Activated CD4-positive, CD25-positive, alpha-beta regulatory T cell treated with anti-CD3 and anti-CD28 coated beads, Interleukin-2, amount 50 U/mL, for 16 hours (primary cell): Measurements from ENCODE around the gene ACOT7.

Source experiments
- DNase-seq: peaks from one replicate; pipeline ENCODE4 v3.0.0-alpha.2; 2020; ENCODE audit warnings: low read depth, low spot score

ACOT7 gene

GRCh38 chr1:6360517-6361070 is 33.0 kb downstream of the ACOT7 start:
- DNase-seq, result no peak

GRCh38 chr1:6360117-6360496 is 33.5 kb downstream of the ACOT7 start:
- DNase-seq, result no peak

- no peak for DNase-seq
These were observed 34.1 kb downstream of the ACOT7 start for GRCh38 chr1:6359216-6360116.

GRCh38 chr1:6358757-6359201 is 34.8 kb downstream of the ACOT7 start:
- no peak for DNase-seq

GRCh38 chr1:6358144-6358624 is 35.4 kb downstream of the ACOT7 start:
- DNase-seq, result no peak

GRCh38 chr1:6357243-6357936 is 36.2 kb downstream of the ACOT7 start:
- no peak for DNase-seq

GRCh38 chr1:6355621-6356020 is 37.9 kb downstream of the ACOT7 start:
- DNase-seq, result no peak

GRCh38 chr1:6354659-6355317 is 38.8 kb downstream of the ACOT7 start:
- DNase-seq, result no peak

- no peak for DNase-seq
These were observed 39.5 kb downstream of the ACOT7 start for GRCh38 chr1:6353955-6354658.

GRCh38 chr1:6353619-6353954 is 40.0 kb downstream of the ACOT7 start:
- no peak for DNase-seq

- no peak for DNase-seq
These were observed 41.4 kb downstream of the ACOT7 start for GRCh38 chr1:6352138-6352563.

- no peak for DNase-seq
These were observed 42.0 kb downstream of the ACOT7 start for GRCh38 chr1:6351480-6352137.

- no peak for DNase-seq
These were observed 43.0 kb downstream of the ACOT7 start for GRCh38 chr1:6350416-6351088.

- no peak for DNase-seq
These were observed 44.2 kb downstream of the ACOT7 start for GRCh38 chr1:6349254-6349943.

- no peak for DNase-seq
These were observed 44.9 kb downstream of the ACOT7 start for GRCh38 chr1:6348511-6349191.

- DNase-seq, result peak; percentile 34
These were observed 45.7 kb downstream of the ACOT7 start for GRCh38 chr1:6347641-6348487.

- no peak for DNase-seq
These were observed 48.1 kb downstream of the ACOT7 start for GRCh38 chr1:6345460-6345859.

GRCh38 chr1:6345009-6345408 is 48.6 kb downstream of the ACOT7 start:
- DNase-seq, result no peak
